Neural cell (in vitro differentiated cells): Measurements from ENCODE around the gene BCL2L2. TPM values are rescaled to one million over a fixed set of nuclear protein-coding genes. Genes with fewer than 3 reads are reported as not detected.

Source experiments
- H2AFZ ChIP-seq: fragments of 200-600, 300-800 bp; sonication (generic), shearing (Covaris generic); 2 replicates; pipeline ENCODE4 v1.6.0; 2014; ENCODE audit warnings: low read depth, mild to moderate bottlenecking, antibody characterized with exemption, low read length, moderate library complexity
- H3F3A ChIP-seq: fragments of 200-600 bp; shearing (Covaris generic); 2 replicates; pipeline ENCODE4 v1.6.1; 2016; ENCODE audit warnings: mild to moderate bottlenecking, moderate library complexity, mixed read lengths, antibody characterized with exemption, low read length; ENCODE audit not compliant: insufficient read depth, poor library complexity, severe bottlenecking
- H3K27ac ChIP-seq: fragments of 200-600, 300-800 bp; sonication (generic), shearing (Covaris generic); 2 replicates; pipeline ENCODE4 v1.5.1; 2014; ENCODE audit warnings: mild to moderate bottlenecking, low read length, moderate library complexity
- H3K27me3 ChIP-seq: fragments of 300-800, 200-600 bp; sonication (generic), shearing (Covaris generic); 2 replicates; pipeline ENCODE4 v1.6.0; 2014; ENCODE audit warnings: mild to moderate bottlenecking, low read depth, low read length, moderate library complexity; ENCODE audit not compliant: insufficient read depth
- H3K36me3 ChIP-seq: fragments of 300-800, 200-600 bp; sonication (generic), shearing (Covaris generic); 2 replicates; pipeline ENCODE4 v1.5.1; 2014; ENCODE audit warnings: mild to moderate bottlenecking, antibody characterized with exemption, low read length, moderate library complexity; ENCODE audit not compliant: insufficient read depth
- H3K4me2 ChIP-seq: fragments of 300-800, 200-600 bp; sonication (generic), shearing (Covaris generic); 2 replicates; pipeline ENCODE4 v1.6.0; 2014; ENCODE audit warnings: mild to moderate bottlenecking, low read length
- H3K4me3 ChIP-seq: fragments of 300-800, 200-600 bp; sonication (generic), shearing (Covaris generic); 2 replicates; pipeline ENCODE4 v1.5.1; 2014; ENCODE audit warnings: mild to moderate bottlenecking, low read length, moderate library complexity
- H3K79me2 ChIP-seq: fragments of 200-600 bp; shearing (Covaris generic); replicated peaks from 2 replicates; pipeline ENCODE4 v1.6.0; 2014; ENCODE audit warnings: mild to moderate bottlenecking, low read length, moderate library complexity; ENCODE audit not compliant: insufficient read depth
- H3K9ac ChIP-seq: fragments of 300-800, 200-600 bp; sonication (generic), shearing (Covaris generic); 2 replicates; pipeline ENCODE4 v1.6.1; 2016; ENCODE audit warnings: mild to moderate bottlenecking, low read length, mixed read lengths
- H3K9me2 ChIP-seq: fragments of 200-600 bp; shearing (Covaris generic); 2 replicates; pipeline ENCODE4 v1.6.1; 2016; ENCODE audit warnings: mild to moderate bottlenecking, low read length, mixed read lengths; ENCODE audit not compliant: insufficient read depth
- H3K9me3 ChIP-seq: fragments of 200-600, 300-800 bp; sonication (generic), shearing (Covaris generic); 2 replicates; pipeline ENCODE4 v1.6.1; 2016; ENCODE audit warnings: mild to moderate bottlenecking, mixed run types, low read length, moderate library complexity, mixed read lengths
- H4K20me1 ChIP-seq: fragments of 200-600 bp; shearing (Covaris generic); 2 replicates; pipeline ENCODE4 v1.6.1; 2016; ENCODE audit warnings: mild to moderate bottlenecking, mixed run types; ENCODE audit not compliant: insufficient read depth
- CTCF ChIP-seq: fragments of 450-650 bp; IDR thresholded peaks from 2 replicates; pipeline ENCODE4 v1.5.1; 2014; ENCODE audit warnings: antibody characterized with exemption, mild to moderate bottlenecking, moderate library complexity; ENCODE audit not compliant: poor library complexity, severe bottlenecking
- EP300 ChIP-seq: fragments of 450-650 bp; conservative IDR thresholded peaks from 2 replicates; pipeline ENCODE4 v1.6.1; 2014; ENCODE audit warnings: antibody characterized with exemption, mild to moderate bottlenecking, moderate library complexity; ENCODE audit not compliant: poor library complexity, severe bottlenecking
- EZH2 ChIP-seq: fragments of 200-600, 300-800 bp; shearing (Covaris generic), sonication (generic); IDR thresholded peaks from 2 replicates; pipeline ENCODE4 v1.6.1; 2014; ENCODE audit warnings: antibody characterized with exemption, low read length, borderline replicate concordance, mild to moderate bottlenecking; ENCODE audit not compliant: insufficient read depth, poor library complexity, severe bottlenecking
- MXI1 ChIP-seq: fragments of 450-650 bp; conservative IDR thresholded peaks from 2 replicates; pipeline ENCODE4 v1.6.1; 2014; ENCODE audit warnings: antibody characterized with exemption, mild to moderate bottlenecking; ENCODE audit not compliant: poor library complexity, severe bottlenecking
- POLR2AphosphoS5 ChIP-seq: IDR thresholded peaks from 2 replicates; pipeline ENCODE4 v1.6.1; 2012
- RAD21 ChIP-seq: fragments of 450-650 bp; conservative IDR thresholded peaks from 2 replicates; pipeline ENCODE4 v1.6.1; 2014; ENCODE audit warnings: antibody characterized with exemption, mild to moderate bottlenecking, moderate library complexity
- SMC3 ChIP-seq: fragments of 450-650 bp; conservative IDR thresholded peaks from 2 replicates; pipeline ENCODE4 v1.6.1; 2014; ENCODE audit warnings: antibody characterized with exemption, mild to moderate bottlenecking, moderate library complexity; ENCODE audit not compliant: poor library complexity
- TAF1 ChIP-seq: IDR thresholded peaks from 2 replicates; pipeline ENCODE4 v1.6.1; 2012; ENCODE audit warnings: low read depth
- polyA plus RNA-seq: library from polyadenylated mRNA; depleted of rRNA; stranded (reverse); fragments of >200 nt; gene quantifications from 2 replicates; pipeline ENCODE4 v1.2.3, GENCODE V29; 2014
- TF ChIP-seq, protein P1 (sequence below): IDR thresholded peaks from 2 replicates; pipeline ENCODE4 v1.6.1; 2012; ENCODE audit warnings: borderline replicate concordance

Gene BCL2L2
- polyA plus RNA-seq, 1 donor from 2014 or later, result 35.8 TPM

GRCh38 chr14:23310546-23310945, 3.9 kb downstream of the BCL2L2 start:
- no peaks in the 10 kb centered on the region for H3K27me3 ChIP-seq
- H4K20me1 ChIP-seq, result no peaks in the 10 kb centered on the region
- H3K4me2 ChIP-seq, result no peak overlapping the region
- TF ChIP-seq CTCF, result no peak
- no peak for TF ChIP-seq TAF1
- TF ChIP-seq EZH2, result no peak
- no peak for TF ChIP-seq POLR2AphosphoS5
- no peak for TF ChIP-seq EP300
- TF ChIP-seq MXI1, result no peak
- TF ChIP-seq, protein P1, sequence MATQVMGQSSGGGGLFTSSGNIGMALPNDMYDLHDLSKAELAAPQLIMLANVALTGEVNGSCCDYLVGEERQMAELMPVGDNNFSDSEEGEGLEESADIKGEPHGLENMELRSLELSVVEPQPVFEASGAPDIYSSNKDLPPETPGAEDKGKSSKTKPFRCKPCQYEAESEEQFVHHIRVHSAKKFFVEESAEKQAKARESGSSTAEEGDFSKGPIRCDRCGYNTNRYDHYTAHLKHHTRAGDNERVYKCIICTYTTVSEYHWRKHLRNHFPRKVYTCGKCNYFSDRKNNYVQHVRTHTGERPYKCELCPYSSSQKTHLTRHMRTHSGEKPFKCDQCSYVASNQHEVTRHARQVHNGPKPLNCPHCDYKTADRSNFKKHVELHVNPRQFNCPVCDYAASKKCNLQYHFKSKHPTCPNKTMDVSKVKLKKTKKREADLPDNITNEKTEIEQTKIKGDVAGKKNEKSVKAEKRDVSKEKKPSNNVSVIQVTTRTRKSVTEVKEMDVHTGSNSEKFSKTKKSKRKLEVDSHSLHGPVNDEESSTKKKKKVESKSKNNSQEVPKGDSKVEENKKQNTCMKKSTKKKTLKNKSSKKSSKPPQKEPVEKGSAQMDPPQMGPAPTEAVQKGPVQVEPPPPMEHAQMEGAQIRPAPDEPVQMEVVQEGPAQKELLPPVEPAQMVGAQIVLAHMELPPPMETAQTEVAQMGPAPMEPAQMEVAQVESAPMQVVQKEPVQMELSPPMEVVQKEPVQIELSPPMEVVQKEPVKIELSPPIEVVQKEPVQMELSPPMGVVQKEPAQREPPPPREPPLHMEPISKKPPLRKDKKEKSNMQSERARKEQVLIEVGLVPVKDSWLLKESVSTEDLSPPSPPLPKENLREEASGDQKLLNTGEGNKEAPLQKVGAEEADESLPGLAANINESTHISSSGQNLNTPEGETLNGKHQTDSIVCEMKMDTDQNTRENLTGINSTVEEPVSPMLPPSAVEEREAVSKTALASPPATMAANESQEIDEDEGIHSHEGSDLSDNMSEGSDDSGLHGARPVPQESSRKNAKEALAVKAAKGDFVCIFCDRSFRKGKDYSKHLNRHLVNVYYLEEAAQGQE, result no peak
- no peak for TF ChIP-seq RAD21
- TF ChIP-seq SMC3, result no peak
- H3K9me3 ChIP-seq, result no peaks in the 10 kb centered on the region
- no peak overlapping the region for H3K27ac ChIP-seq
- peaks cover 25% of the 10 kb centered on the region for H3K79me2 ChIP-seq
- H3K4me3 ChIP-seq, result no peak overlapping the region
- no peak overlapping the region for H2AFZ ChIP-seq
- H3K9ac ChIP-seq, result no peak overlapping the region
- H3K36me3 ChIP-seq, result no peaks in the 10 kb centered on the region
- H3K9me2 ChIP-seq, result no peaks in the 10 kb centered on the region
- H3F3A ChIP-seq, result no peaks in the 10 kb centered on the region

GRCh38 chr14:23316300-23316699, 9.7 kb downstream of the BCL2L2 start:
- H3K4me2 ChIP-seq, result no peak overlapping the region
- no peaks in the 10 kb centered on the region for H3K9me3 ChIP-seq
- H3K27me3 ChIP-seq, result no peaks in the 10 kb centered on the region
- H3F3A ChIP-seq, result peaks cover 10% of the 10 kb centered on the region
- no peak overlapping the region for H2AFZ ChIP-seq
- no peaks in the 10 kb centered on the region for H3K79me2 ChIP-seq
- no peak overlapping the region for H3K9ac ChIP-seq
- H3K4me3 ChIP-seq, result no peak overlapping the region
- no peaks in the 10 kb centered on the region for H3K9me2 ChIP-seq
- no peaks in the 10 kb centered on the region for H3K36me3 ChIP-seq
- TF ChIP-seq TAF1 (no peak), CTCF (no peak), SMC3 (no peak), EZH2 (no peak), MXI1 (no peak), RAD21 (no peak), POLR2AphosphoS5 (no peak), EP300 (no peak)
- TF ChIP-seq, protein P1, result no peak
- no peaks in the 10 kb centered on the region for H4K20me1 ChIP-seq
- no peak overlapping the region for H3K27ac ChIP-seq
